Esophagus muscularis mucosa (tissue), 4 donors: ENCODE results near the gene ANAPC7. TPM values are rescaled to one million over a fixed set of nuclear protein-coding genes. Genes with fewer than 3 reads are reported as not detected.
A peak's percentile ranks its signal among the peaks of the same experiment; 100 is the strongest.

Experiments
- DNase-seq: peaks from one replicate; pipeline ENCODE4 v3.0.0-alpha.2; 2017; ENCODE audit errors: extremely low spot score
- H3K27ac ChIP-seq, 4 donors: fragments of 200-600 bp; sonication (generic); replicated peaks in 1 of 4; 1 replicate in 3 of 4; 2 replicates in 1 of 4; pipeline ENCODE4 v1.5.1; 2016 to 2019; ENCODE audit warnings: mild to moderate bottlenecking in 1 of 4
- H3K27me3 ChIP-seq, 4 donors: fragments of 200-600 bp; sonication (generic); one replicate each; pipeline versions ENCODE4 v1.5.1 to v1.6.0; 2016 to 2019
- H3K36me3 ChIP-seq, 4 donors: fragments of 200-600 bp; sonication (generic); one replicate each; pipeline ENCODE4 v1.5.1; 2016 to 2019
- H3K4me1 ChIP-seq, 4 donors: fragments of 200-600 bp; sonication (generic); one replicate each; pipeline ENCODE4 v1.5.1; 2016 to 2019
- H3K4me3 ChIP-seq, 4 donors: fragments of 200-600 bp; sonication (generic); 1 replicate in 2 of 4; 2 replicates in 2 of 4; pipeline ENCODE4 v1.5.1; 2016 to 2019; ENCODE audit warnings: mild to moderate bottlenecking in 4 of 4, moderate library complexity in 1 of 4
- H3K9me3 ChIP-seq, 4 donors: fragments of 200-600 bp; sonication (generic); 1 replicate in 3 of 4; 2 replicates in 1 of 4; pipeline ENCODE4 v1.5.1; 2016 to 2019
- EP300 ChIP-seq: sonication (generic); formaldehyde crosslinking; IDR thresholded peaks from one replicate; pipeline ENCODE4 v1.6.1; 2017; ENCODE audit warnings: antibody characterized with exemption
- POLR2A ChIP-seq: fragments of 450-650 bp; IDR thresholded peaks from one replicate; pipeline ENCODE4 v1.6.1; 2017; ENCODE audit warnings: antibody characterized with exemption, moderate library complexity, mild to moderate bottlenecking, low read depth
- POLR2AphosphoS5 ChIP-seq, 2 donors: sonication (generic); formaldehyde crosslinking; IDR thresholded peaks; one replicate each; pipeline ENCODE4 v1.6.1; 2017; ENCODE audit warnings: antibody characterized with exemption in 2 of 2
- WGBS: methylation state at CpG from one replicate; pipeline ENCODE4 v1.1.5; 2018; 5-methylcytosine and 5-hydroxymethylcytosine counted together
- intact Hi-C: fragments of 100-400 bp; cut with DNase I; formaldehyde crosslinking; loops from one replicate; pipeline ENCODE4 v1.15.1; 2023
- total RNA-seq, 4 donors: library from RNA; depleted of rRNA; stranded (reverse); fragments of >200 nt; gene quantifications; one replicate each; pipeline versions ENCODE4 v1.1.0 to v1.2.1, GENCODE V29; 2016
- TF ChIP-seq, protein P1 (sequence below), 3 experiments: fragments of 200-600 bp in 2 of 3; fragments of 450-650 bp in 1 of 3; sonication (generic) in 2 of 3; IDR thresholded peaks; one replicate each; pipeline ENCODE4 v1.5.1; 2017 to 2019; ENCODE audit warnings: antibody characterized with exemption in 3 of 3, mild to moderate bottlenecking in 2 of 3, moderate library complexity in 1 of 3

The ANAPC7 gene
- 10 to 100 TPM; 32.5 to 35.0 (median 33.2) TPM for total RNA-seq

GRCh38 chr12:110403146-110403975, at the start of gene ANAPC7:
Gene ANAPC7 (minus strand): TSS chr12:110403708. CDS start chr12:110403627, 81 bp downstream.
- H3K4me1 ChIP-seq, result peaks cover 10 to 36% (median 27%) of the 10 kb centered on the region in 4 donors
- peaks cover 0 to 25% (median 13%) of the 10 kb centered on the region in 4 donors for H3K36me3 ChIP-seq
- TF ChIP-seq POLR2A, result no peak
- TF ChIP-seq, protein P1, sequence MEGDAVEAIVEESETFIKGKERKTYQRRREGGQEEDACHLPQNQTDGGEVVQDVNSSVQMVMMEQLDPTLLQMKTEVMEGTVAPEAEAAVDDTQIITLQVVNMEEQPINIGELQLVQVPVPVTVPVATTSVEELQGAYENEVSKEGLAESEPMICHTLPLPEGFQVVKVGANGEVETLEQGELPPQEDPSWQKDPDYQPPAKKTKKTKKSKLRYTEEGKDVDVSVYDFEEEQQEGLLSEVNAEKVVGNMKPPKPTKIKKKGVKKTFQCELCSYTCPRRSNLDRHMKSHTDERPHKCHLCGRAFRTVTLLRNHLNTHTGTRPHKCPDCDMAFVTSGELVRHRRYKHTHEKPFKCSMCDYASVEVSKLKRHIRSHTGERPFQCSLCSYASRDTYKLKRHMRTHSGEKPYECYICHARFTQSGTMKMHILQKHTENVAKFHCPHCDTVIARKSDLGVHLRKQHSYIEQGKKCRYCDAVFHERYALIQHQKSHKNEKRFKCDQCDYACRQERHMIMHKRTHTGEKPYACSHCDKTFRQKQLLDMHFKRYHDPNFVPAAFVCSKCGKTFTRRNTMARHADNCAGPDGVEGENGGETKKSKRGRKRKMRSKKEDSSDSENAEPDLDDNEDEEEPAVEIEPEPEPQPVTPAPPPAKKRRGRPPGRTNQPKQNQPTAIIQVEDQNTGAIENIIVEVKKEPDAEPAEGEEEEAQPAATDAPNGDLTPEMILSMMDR (IDR thresholded peaks at IDR 0.05), result peak in 1 of 3 experiments; percentile 26
- peak; percentile 74 to 75 for TF ChIP-seq POLR2AphosphoS5 (IDR thresholded peaks at IDR 0.05)
- TF ChIP-seq EP300, result no peak
- intact Hi-C loops, result no loop called here
- H3K4me3 ChIP-seq, result peak within 1 kb of the TSS; percentile 80 to 97 (median 90)
- under 1% methylated on average over 53 of the region's 62 CpGs for WGBS
- peak; percentile 97 for DNase-seq
- peak within 1 kb of the TSS; percentile 88 to 92 (median 90) for H3K27ac ChIP-seq
- no peaks in the 10 kb centered on the region for H3K9me3 ChIP-seq
- no peaks in the 10 kb centered on the region for H3K27me3 ChIP-seq

DNA sequence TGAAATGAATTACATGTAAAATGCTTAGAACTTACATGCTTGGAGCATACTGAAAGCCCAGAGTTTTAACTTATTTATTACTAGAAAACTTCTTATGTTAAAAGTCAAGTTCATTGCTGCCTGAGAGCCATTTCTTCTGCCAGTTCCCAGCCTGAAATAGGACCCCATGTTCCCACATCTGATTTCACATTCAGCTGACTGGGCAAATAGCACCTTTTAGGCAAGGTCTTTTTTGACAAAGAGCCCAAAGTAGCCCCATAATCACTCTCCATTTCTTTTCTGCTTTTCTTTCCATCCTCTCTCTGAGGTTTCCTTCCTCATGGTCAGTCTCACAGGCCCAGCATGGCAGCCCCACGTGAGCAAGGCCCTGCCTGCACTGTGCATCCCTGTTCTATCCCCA, 47.8 kb upstream of the ANAPC7 start:
- Histone ChIP-seq H3K27me3 (no peaks in the 10 kb centered on the region), H3K9me3 (no peaks in the 10 kb centered on the region), H3K27ac (peak overlapping the region in 3 of 4 donors; percentile 80 to 98 (median 92)), H3K4me3 (no peak overlapping the region), H3K4me1 (peaks cover 16 to 31% (median 28%) of the 10 kb centered on the region in 4 donors), H3K36me3 (peaks cover 14 to 45% (median 30%) of the 10 kb centered on the region in 4 donors)
- TF ChIP-seq, protein P1 (IDR thresholded peaks at IDR 0.05), result no peak
- TF ChIP-seq POLR2A (no peak), POLR2AphosphoS5 (IDR thresholded peaks at IDR 0.05) (no peak), EP300 (no peak)
- DNase-seq, result no peak
- intact Hi-C loops, result loop anchor here (5.0 to 10.0 kb wide), 4 partner anchors 161 to 434 kb away; partner anchors contain the start of gene TCTN1
- WGBS, result 81% methylated on average over 1 of the region's 1 CpG

GRCh38 chr12:110449799-110450497, 46.4 kb upstream of the ANAPC7 start, which contains the start of gene ARPC3:
Gene ARPC3 (minus strand): TSS chr12:110450337. CDS start chr12:110450260, 77 bp downstream.
- intact Hi-C loops, result loop anchor here (5.0 to 10.0 kb wide), 4 partner anchors 162 to 435 kb away; partner anchors contain the start of gene TCTN1
- Histone ChIP-seq H3K4me1 (peaks cover 16 to 36% (median 29%) of the 10 kb centered on the region in 4 donors), H3K9me3 (no peaks in the 10 kb centered on the region), H3K4me3 (peak within 1 kb of the TSS; percentile 61 to 94 (median 85)), H3K36me3 (peaks cover 7 to 42% (median 33%) of the 10 kb centered on the region in 4 donors), H3K27ac (peak within 1 kb of the TSS; percentile 80 to 98 (median 88)), H3K27me3 (no peaks in the 10 kb centered on the region)
- TF ChIP-seq, protein P1 (IDR thresholded peaks at IDR 0.05), result peak; percentile 80 to 95 (median 91)
- TF ChIP-seq EP300 (no peak), POLR2A (no peak), POLR2AphosphoS5 (IDR thresholded peaks at IDR 0.05) (peak; percentile 90 to 92)
- peak; percentile 98 for DNase-seq
- under 1% methylated on average over 51 of the region's 51 CpGs for WGBS

GRCh38 chr12:110444455-110444854, 40.9 kb upstream of the ANAPC7 start:
- peaks cover 29 to 68% (median 66%) of the 10 kb centered on the region in 4 donors for H3K36me3 ChIP-seq
- no peak overlapping the region for H3K27ac ChIP-seq
- intact Hi-C loops, result no loop called here
- peaks cover 16 to 30% (median 26%) of the 10 kb centered on the region in 4 donors for H3K4me1 ChIP-seq
- no peaks in the 10 kb centered on the region for H3K9me3 ChIP-seq
- 88% methylated on average over 3 of the region's 3 CpGs for WGBS
- H3K27me3 ChIP-seq, result no peaks in the 10 kb centered on the region
- no peak for TF ChIP-seq POLR2A
- no peak for TF ChIP-seq EP300
- TF ChIP-seq POLR2AphosphoS5 (IDR thresholded peaks at IDR 0.05), result no peak
- TF ChIP-seq, protein P1 (IDR thresholded peaks at IDR 0.05), result no peak
- H3K4me3 ChIP-seq, result no peak overlapping the region
- DNase-seq, result no peak
